SK-N-SH (cell line): ENCODE data around the gene TACC2. TPM values are rescaled to one million over a fixed set of nuclear protein-coding genes. Genes with fewer than 3 reads are reported as not detected.

ENCODE experiments used
- CTCF ChIA-PET: fragments of 300-600, 350-600 bp; formaldehyde crosslinking; extraction: SDS; loops from one replicate; lab custom pipeline; 2021; lab: Yijun Ruan, JAX
- POLR2A ChIA-PET: fragments of 350-600 bp; sonication (Branson Sonifier 250); formaldehyde crosslinking; extraction: SDS; loops from one replicate; lab custom pipeline; 2020; ENCODE audit warnings: antibody characterized with exemption, inconsistent platforms; lab: Yijun Ruan, JAX
- DNase-seq: peaks from one replicate; pipeline ENCODE4 v3.0.0; 2012
- H2AFZ ChIP-seq: fragments of 200-600 bp; sonication (generic); 2 replicates; pipeline ENCODE4 v1.8.1; 2016; ENCODE audit warnings: antibody characterized with exemption, mild to moderate bottlenecking, low read depth
- H3F3A ChIP-seq: fragments of 200-600 bp; sonication (generic); replicated peaks from 2 replicates; pipeline ENCODE3; 2016; ENCODE audit warnings: antibody characterized with exemption, mild to moderate bottlenecking; ENCODE audit not compliant: insufficient read depth
- H3K27ac ChIP-seq, 2 experiments: fragments of 200-500 bp in 1 of 2; fragments of 200-600 bp in 1 of 2; sonication (Bioruptor generic) in 1 of 2; sonication (generic), shearing (Covaris generic) in 1 of 2; 2 replicates each; pipeline versions ENCODE4 v1.5.1 to v1.6.1; 2014 to 2016; ENCODE audit warnings: low read depth in 2 of 2, inconsistent platforms in 1 of 2, low read length in 1 of 2, mild to moderate bottlenecking in 1 of 2, mixed read lengths in 1 of 2
- H3K27me3 ChIP-seq: fragments of 200-600 bp; sonication (generic), shearing (Covaris generic); 2 replicates; pipeline ENCODE4 v1.6.1; 2016; ENCODE audit warnings: mixed run types; ENCODE audit not compliant: insufficient read depth
- H3K36me3 ChIP-seq, 2 experiments: fragments of 200-500 bp in 1 of 2; fragments of 200-600 bp in 1 of 2; sonication (Bioruptor generic) in 1 of 2; sonication (generic) in 1 of 2; replicated peaks in 1 of 2; 2 replicates each; pipeline versions ENCODE3 to v1.5.1; 2014 to 2016; ENCODE audit warnings: low read length in 1 of 2, mild to moderate bottlenecking in 1 of 2; ENCODE audit not compliant: insufficient read depth in 2 of 2, control insufficient read depth in 1 of 2
- H3K4me1 ChIP-seq, 2 experiments: fragments of 200-500 bp in 1 of 2; fragments of 200-600 bp in 1 of 2; sonication (Bioruptor generic) in 1 of 2; sonication (generic), shearing (Covaris generic) in 1 of 2; 2 replicates each; pipeline versions ENCODE4 v1.5.1 to v1.6.1; 2014 to 2016; ENCODE audit warnings: low read depth in 1 of 2, low read length in 1 of 2, mixed run types in 1 of 2; ENCODE audit not compliant: insufficient read depth in 2 of 2, control insufficient read depth in 1 of 2
- H3K4me2 ChIP-seq: fragments of 200-600 bp; sonication (generic), shearing (Covaris generic); 2 replicates; pipeline ENCODE4 v1.6.1; 2017; ENCODE audit warnings: mixed run types
- H3K4me3 ChIP-seq, 2 experiments: fragments of 200-500 bp in 1 of 2; fragments of 200-600 bp in 1 of 2; sonication (Bioruptor generic) in 1 of 2; sonication (generic), shearing (Covaris generic) in 1 of 2; 2 replicates each; pipeline versions ENCODE4 v1.5.1 to v1.8.1; 2014 to 2016; ENCODE audit warnings: low read depth in 2 of 2, inconsistent platforms in 1 of 2, low read length in 1 of 2, mild to moderate bottlenecking in 1 of 2, mixed read lengths in 1 of 2, moderate library complexity in 1 of 2
- H3K79me2 ChIP-seq: fragments of 200-600 bp; sonication (generic); 2 replicates; pipeline ENCODE4 v1.8.1; 2017; ENCODE audit warnings: mild to moderate bottlenecking; ENCODE audit not compliant: insufficient read depth
- H3K9ac ChIP-seq: fragments of 200-600 bp; sonication (generic); 2 replicates; pipeline ENCODE4 v1.6.1; 2017; ENCODE audit warnings: mixed run types
- H3K9me2 ChIP-seq: fragments of 200-600 bp; sonication (generic); 2 replicates; pipeline ENCODE4 v1.6.1; 2017; ENCODE audit warnings: mixed run types
- H3K9me3 ChIP-seq: fragments of 200-600 bp; sonication (generic); 2 replicates; pipeline ENCODE4 v1.6.1; 2017; ENCODE audit warnings: mixed run types, mild to moderate bottlenecking, moderate library complexity
- H4K20me1 ChIP-seq: fragments of 200-600 bp; sonication (generic); 2 replicates; pipeline ENCODE4 v1.6.1; 2017; ENCODE audit warnings: mild to moderate bottlenecking, mixed run types; ENCODE audit not compliant: insufficient read depth
- ELF1 ChIP-seq: IDR thresholded peaks from 2 replicates; pipeline ENCODE4 v1.4.0; 2012
- EP300 ChIP-seq, 2 experiments: IDR thresholded peaks; 2 replicates each; pipeline versions ENCODE4 v1.4.0 to v1.6.1; 2012; ENCODE audit warnings: borderline replicate concordance in 1 of 2, low read depth in 1 of 2, low read length in 1 of 2
- EZH2phosphoT487 ChIP-seq: fragments of 200-600 bp; sonication (generic); IDR thresholded peaks from 2 replicates; pipeline ENCODE4 v1.6.1; 2017; ENCODE audit warnings: low read depth, mixed run types, mild to moderate bottlenecking, antibody characterized with exemption, moderate library complexity, borderline replicate concordance
- GATA2 ChIP-seq: sonication (generic); formaldehyde crosslinking; IDR thresholded peaks from 2 replicates; pipeline ENCODE4 v1.5.0; 2020; ENCODE audit warnings: mild to moderate bottlenecking, missing genetic modification reagents
- IRF3 ChIP-seq: fragments of 150-350 bp; IDR thresholded peaks from 2 replicates; pipeline ENCODE4 v1.6.1; 2016; ENCODE audit warnings: mild to moderate bottlenecking, low read depth, low read length
- JUND ChIP-seq: IDR thresholded peaks from 2 replicates; pipeline ENCODE4 v1.4.0; 2012
- MAX ChIP-seq: IDR thresholded peaks from 2 replicates; pipeline ENCODE4 v1.4.0; 2012; ENCODE audit warnings: low read depth
- PBX3 ChIP-seq: IDR thresholded peaks from 2 replicates; pipeline ENCODE4; 2012
- RAD21 ChIP-seq: IDR thresholded peaks from 2 replicates; pipeline ENCODE4 v1.6.1; 2012; ENCODE audit warnings: mild to moderate bottlenecking, low read length
- TCF12 ChIP-seq: IDR thresholded peaks from 2 replicates; pipeline ENCODE4 v1.4.0; 2012
- USF2 ChIP-seq: fragments of 150-350 bp; IDR thresholded peaks from 2 replicates; pipeline ENCODE4 v1.6.1; 2017; ENCODE audit warnings: antibody characterized with exemption, low read length, low read depth, borderline replicate concordance
- ZBTB33 ChIP-seq: IDR thresholded peaks from 2 replicates; pipeline ENCODE4 v1.4.0; 2012; ENCODE audit warnings: low read depth, borderline replicate concordance
- WGBS: methylation state at CpG from one replicate; pipeline ENCODE4 v1.1.6; 2017; ENCODE audit warnings: low lambda C conversion rate; 5-methylcytosine and 5-hydroxymethylcytosine counted together
- polyA plus RNA-seq, 3 experiments: library from polyadenylated mRNA; depleted of rRNA; stranded (reverse); fragments of >200 nt; gene quantifications; 2 replicates each; pipeline ENCODE4 v1.2.3, GENCODE V29; 2012

The TACC2 gene
- polyA plus RNA-seq, 1 of the 3 experiments (the other 2 are of a cell fraction): 8.8 TPM

GRCh38 chr10:122099562-122099961, 110.6 kb downstream of the TACC2 start:
- no peak overlapping the region for H3K27ac ChIP-seq
- WGBS: 53% methylated on average over 2 of the region's 2 CpGs
- no peaks in the 10 kb centered on the region; the same call in 1 of the 2 replicates for H3K27me3 ChIP-seq
- H3K36me3 ChIP-seq: no peaks in the 10 kb centered on the region
- no peaks in the 10 kb centered on the region for H4K20me1 ChIP-seq
- H3K9me2 ChIP-seq: no peaks in the 10 kb centered on the region
- H3K4me3 ChIP-seq: no peak overlapping the region
- CTCF ChIA-PET: interaction anchor here (4.6 kb wide), 1 partner anchor 13 kb away, joined by 21 read pairs; no protein-coding TSS in a partner anchor
- peaks cover 0 to 10% of the 10 kb centered on the region in 2 experiments; a peak in 1 of 4 replicates for H3K4me1 ChIP-seq
- H3K9me3 ChIP-seq: no peaks in the 10 kb centered on the region
- no peak for DNase-seq
- no peak overlapping the region for H3K4me2 ChIP-seq
- no peak overlapping the region for H3K9ac ChIP-seq
- POLR2A ChIA-PET: interaction anchor here (1.6 kb wide), 1 partner anchor 40 kb away, joined by 5 read pairs; no protein-coding TSS in a partner anchor
- no peak overlapping the region for H2AFZ ChIP-seq
- H3K79me2 ChIP-seq: no peaks in the 10 kb centered on the region
- H3F3A ChIP-seq: no peaks in the 10 kb centered on the region
- no peak for TF ChIP-seq EP300 (IDR thresholded peaks at IDR 0.05; ENCODE audit: borderline replicate concordance in 1 of 2, low read depth in 1 of 2, low read length in 1 of 2)
- TF ChIP-seq EZH2phosphoT487: no peak
- no peak for TF ChIP-seq RAD21
- TF ChIP-seq IRF3: no peak
- TF ChIP-seq ZBTB33: no peak
- no peak for TF ChIP-seq TCF12
- no peak for TF ChIP-seq MAX
- no peak for TF ChIP-seq JUND
- no peak for TF ChIP-seq PBX3
- TF ChIP-seq ELF1: no peak

- ChIA-PET POLR2A (no interaction called here), CTCF (interaction anchor here (1.4 to 4.6 kb wide), 3 partner anchors 10 to 72 kb away, joined by 3 to 21 read pairs (median 9); no protein-coding TSS in a partner anchor)
- H3K4me2 ChIP-seq: no peak overlapping the region
These were observed 113.3 kb downstream of the TACC2 start for GRCh38 chr10:122102146-122102868.

More at GRCh38 chr10:122102146-122102868, 113.3 kb downstream of the TACC2 start:
- no peaks in the 10 kb centered on the region; the same call in 1 of the 2 replicates for H3K27me3 ChIP-seq
- H3K79me2 ChIP-seq: no peaks in the 10 kb centered on the region
- no peaks in the 10 kb centered on the region for H3F3A ChIP-seq
- DNase-seq: no peak
- no peak overlapping the region for H2AFZ ChIP-seq
- H3K4me3 ChIP-seq: no peak overlapping the region
- H3K27ac ChIP-seq: no peak overlapping the region
- 73% methylated on average over 13 of the region's 15 CpGs for WGBS
- H3K9me3 ChIP-seq: no peaks in the 10 kb centered on the region
- peaks cover 0 to 10% of the 10 kb centered on the region in 2 experiments; a peak in 1 of 4 replicates for H3K4me1 ChIP-seq
- no peak for TF ChIP-seq GATA2 (CRISPR knock-in tag)
- no peak for TF ChIP-seq MAX
- TF ChIP-seq USF2: no peak
- no peak overlapping the region for H3K9ac ChIP-seq
- no peaks in the 10 kb centered on the region for H3K36me3 ChIP-seq
- H3K9me2 ChIP-seq: no peaks in the 10 kb centered on the region
- no peaks in the 10 kb centered on the region for H4K20me1 ChIP-seq
